HL-60 (cell line): ENCODE measurements around the gene DNASE1L1.

Source experiments
- DNase-seq, 2 experiments: peaks; one replicate each; pipeline ENCODE4 v3.0.0-alpha.2; 2010 to 2020; ENCODE audit warnings: low read depth in 1 of 2, low spot score in 1 of 2
- H3K27ac ChIP-seq: fragments of 250-450 bp; sonication (Bioruptor Pico); replicated peaks from 2 replicates; pipeline ENCODE4 v1.5.1; 2020; ENCODE audit warnings: mild to moderate bottlenecking, moderate library complexity
- H3K27me3 ChIP-seq: fragments of 250-450 bp; sonication (Bioruptor Pico); 2 replicates; pipeline ENCODE4 v1.5.1; 2021; ENCODE audit warnings: mild to moderate bottlenecking, moderate library complexity; ENCODE audit not compliant: insufficient read depth, poor library complexity, severe bottlenecking
- H3K4me3 ChIP-seq: replicated peaks from 2 replicates; pipeline ENCODE4 v1.5.1; 2011; ENCODE audit warnings: mild to moderate bottlenecking, control low read depth, low read length; ENCODE audit not compliant: insufficient read depth
- CTCF ChIP-seq: IDR thresholded peaks from one replicate; pipeline ENCODE4 v1.5.1; 2011; ENCODE audit warnings: low read length, control low read depth, inconsistent platforms; ENCODE audit not compliant: insufficient read depth
- GABPA ChIP-seq: IDR thresholded peaks from 2 replicates; pipeline ENCODE4 v1.6.1; 2012; ENCODE audit warnings: low read depth
- POLR2AphosphoS5 ChIP-seq: IDR thresholded peaks from 2 replicates; pipeline ENCODE4 v1.6.1; 2012; ENCODE audit warnings: low read depth
- SPI1 ChIP-seq: IDR thresholded peaks from 2 replicates; pipeline ENCODE4 v1.6.1; 2012; ENCODE audit warnings: low read depth, mild to moderate bottlenecking, borderline replicate concordance
- TF ChIP-seq, protein P1 (sequence below): IDR thresholded peaks from 2 replicates; pipeline ENCODE4 v1.6.1; 2012; ENCODE audit warnings: low read depth; ENCODE audit not compliant: insufficient replicate concordance

The DNASE1L1 gene

DNA sequence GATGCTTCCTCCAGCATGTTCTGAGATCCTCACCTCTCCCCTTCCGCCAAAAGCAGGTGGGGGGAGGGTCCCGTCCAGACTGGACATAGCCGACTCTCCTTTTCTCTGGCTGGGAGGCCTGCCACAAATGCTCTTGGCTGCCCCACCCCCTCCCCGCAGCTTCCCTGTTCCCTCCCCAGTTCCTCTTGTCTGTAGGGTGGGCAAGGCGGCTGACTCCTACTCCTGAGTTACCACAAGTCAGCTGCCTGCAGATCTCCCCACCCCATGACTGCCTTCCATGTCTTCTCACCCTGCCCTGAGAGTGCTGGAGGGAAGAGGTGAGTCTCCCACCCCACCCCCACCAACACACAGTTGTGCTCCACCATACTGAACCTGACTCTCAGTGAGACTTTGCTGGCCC lies 22.3 kb upstream of the DNASE1L1 start:
- TF ChIP-seq SPI1 (peak; percentile 68; the same call in 1 of the 2 replicates), POLR2AphosphoS5 (no peak), GABPA (no peak), CTCF (no peak)
- TF ChIP-seq, protein P1, sequence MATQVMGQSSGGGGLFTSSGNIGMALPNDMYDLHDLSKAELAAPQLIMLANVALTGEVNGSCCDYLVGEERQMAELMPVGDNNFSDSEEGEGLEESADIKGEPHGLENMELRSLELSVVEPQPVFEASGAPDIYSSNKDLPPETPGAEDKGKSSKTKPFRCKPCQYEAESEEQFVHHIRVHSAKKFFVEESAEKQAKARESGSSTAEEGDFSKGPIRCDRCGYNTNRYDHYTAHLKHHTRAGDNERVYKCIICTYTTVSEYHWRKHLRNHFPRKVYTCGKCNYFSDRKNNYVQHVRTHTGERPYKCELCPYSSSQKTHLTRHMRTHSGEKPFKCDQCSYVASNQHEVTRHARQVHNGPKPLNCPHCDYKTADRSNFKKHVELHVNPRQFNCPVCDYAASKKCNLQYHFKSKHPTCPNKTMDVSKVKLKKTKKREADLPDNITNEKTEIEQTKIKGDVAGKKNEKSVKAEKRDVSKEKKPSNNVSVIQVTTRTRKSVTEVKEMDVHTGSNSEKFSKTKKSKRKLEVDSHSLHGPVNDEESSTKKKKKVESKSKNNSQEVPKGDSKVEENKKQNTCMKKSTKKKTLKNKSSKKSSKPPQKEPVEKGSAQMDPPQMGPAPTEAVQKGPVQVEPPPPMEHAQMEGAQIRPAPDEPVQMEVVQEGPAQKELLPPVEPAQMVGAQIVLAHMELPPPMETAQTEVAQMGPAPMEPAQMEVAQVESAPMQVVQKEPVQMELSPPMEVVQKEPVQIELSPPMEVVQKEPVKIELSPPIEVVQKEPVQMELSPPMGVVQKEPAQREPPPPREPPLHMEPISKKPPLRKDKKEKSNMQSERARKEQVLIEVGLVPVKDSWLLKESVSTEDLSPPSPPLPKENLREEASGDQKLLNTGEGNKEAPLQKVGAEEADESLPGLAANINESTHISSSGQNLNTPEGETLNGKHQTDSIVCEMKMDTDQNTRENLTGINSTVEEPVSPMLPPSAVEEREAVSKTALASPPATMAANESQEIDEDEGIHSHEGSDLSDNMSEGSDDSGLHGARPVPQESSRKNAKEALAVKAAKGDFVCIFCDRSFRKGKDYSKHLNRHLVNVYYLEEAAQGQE, result no peak
- Histone ChIP-seq H3K4me3 (peak overlapping the region; percentile 25; the same call in 1 of the 2 replicates), H3K27ac (peak overlapping the region; percentile 76), H3K27me3 (no peaks in the 10 kb centered on the region)
- DNase-seq, result peak; percentile 72 to 74

GRCh38 chrX:154430916-154431315 lies 21.9 kb upstream of the DNASE1L1 start:
- H3K4me3 ChIP-seq, result peak overlapping the region; percentile 25

GRCh38 chrX:154430479-154430878 lies 21.4 kb upstream of the DNASE1L1 start:
- Histone ChIP-seq H3K27me3 (no peaks in the 10 kb centered on the region), H3K27ac (peak overlapping the region; percentile 76), H3K4me3 (peak overlapping the region; percentile 76)
- no peak for DNase-seq
- TF ChIP-seq, protein P1, result no peak
- TF ChIP-seq POLR2AphosphoS5 (no peak), SPI1 (no peak), GABPA (no peak), CTCF (no peak)

More at GRCh38 chrX:154430916-154431315, 21.9 kb upstream of the DNASE1L1 start:
- DNase-seq, result peak; percentile 43 to 75
- Histone ChIP-seq H3K27ac (peak overlapping the region; percentile 76), H3K27me3 (no peaks in the 10 kb centered on the region)
- TF ChIP-seq, protein P1, result no peak
- no peak for TF ChIP-seq SPI1
- TF ChIP-seq POLR2AphosphoS5, result no peak
- TF ChIP-seq GABPA, result no peak
- no peak for TF ChIP-seq CTCF
